Measurements from ENCODE around the gene ABCB11. TPM values are rescaled to one million over a fixed set of nuclear protein-coding genes. Genes with fewer than 3 reads are reported as not detected.

Gene ABCB11
- total RNA-seq, 1 experiment from 2014 or later = 1.3 TPM

DNA sequence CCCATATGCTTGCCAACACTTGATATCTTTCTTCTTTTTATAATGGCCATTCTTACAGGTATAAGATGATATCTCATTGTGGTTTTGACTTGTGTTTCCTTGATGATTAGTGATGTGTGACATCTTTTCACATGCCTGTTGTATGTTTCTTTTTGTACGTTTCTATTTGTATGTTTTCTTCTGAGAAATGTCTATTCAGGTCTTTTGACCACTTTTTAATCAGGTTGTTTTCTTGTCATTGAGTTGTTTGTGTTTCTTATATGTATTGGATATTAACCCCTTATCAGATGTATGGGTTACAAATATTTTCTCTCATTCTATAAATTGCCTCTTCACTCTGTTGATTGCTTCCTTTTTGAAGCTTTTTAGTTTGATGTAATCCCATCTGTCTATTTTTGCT, 42.4 kb downstream of the ABCB11 start:
- H3K9me3 Mint-ChIP-seq (ENCODE audit: low read depth, unreplicated experiment) = peaks cover 5% of the 10 kb centered on the region
- no peak overlapping the region for H3K4me3 Mint-ChIP-seq (ENCODE audit: low read depth, unreplicated experiment)
- no TSS peak for BruUV-seq (replicated peaks)
- no peaks in the 10 kb centered on the region for H3K27me3 Mint-ChIP-seq (ENCODE audit: unreplicated experiment)
- TF ChIP-seq, protein P1, sequence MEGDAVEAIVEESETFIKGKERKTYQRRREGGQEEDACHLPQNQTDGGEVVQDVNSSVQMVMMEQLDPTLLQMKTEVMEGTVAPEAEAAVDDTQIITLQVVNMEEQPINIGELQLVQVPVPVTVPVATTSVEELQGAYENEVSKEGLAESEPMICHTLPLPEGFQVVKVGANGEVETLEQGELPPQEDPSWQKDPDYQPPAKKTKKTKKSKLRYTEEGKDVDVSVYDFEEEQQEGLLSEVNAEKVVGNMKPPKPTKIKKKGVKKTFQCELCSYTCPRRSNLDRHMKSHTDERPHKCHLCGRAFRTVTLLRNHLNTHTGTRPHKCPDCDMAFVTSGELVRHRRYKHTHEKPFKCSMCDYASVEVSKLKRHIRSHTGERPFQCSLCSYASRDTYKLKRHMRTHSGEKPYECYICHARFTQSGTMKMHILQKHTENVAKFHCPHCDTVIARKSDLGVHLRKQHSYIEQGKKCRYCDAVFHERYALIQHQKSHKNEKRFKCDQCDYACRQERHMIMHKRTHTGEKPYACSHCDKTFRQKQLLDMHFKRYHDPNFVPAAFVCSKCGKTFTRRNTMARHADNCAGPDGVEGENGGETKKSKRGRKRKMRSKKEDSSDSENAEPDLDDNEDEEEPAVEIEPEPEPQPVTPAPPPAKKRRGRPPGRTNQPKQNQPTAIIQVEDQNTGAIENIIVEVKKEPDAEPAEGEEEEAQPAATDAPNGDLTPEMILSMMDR (IDR thresholded peaks at IDR 0.05; ENCODE audit: unreplicated experiment) = no peak
- no peak for DNase-seq
- intact Hi-C loops (cut with micrococcal nuclease; ENCODE audit: unreplicated experiment) = no loop called here
- CTCF ChIA-PET = no interaction called here
- H3K36me3 Mint-ChIP-seq (ENCODE audit: insufficient read depth, unreplicated experiment) = peaks cover 5% of the 10 kb centered on the region
- peaks cover 26% of the 10 kb centered on the region for H3K4me1 Mint-ChIP-seq (ENCODE audit: low read depth, unreplicated experiment)
- no peak overlapping the region for H3K27ac Mint-ChIP-seq (ENCODE audit: unreplicated experiment)

DNA sequence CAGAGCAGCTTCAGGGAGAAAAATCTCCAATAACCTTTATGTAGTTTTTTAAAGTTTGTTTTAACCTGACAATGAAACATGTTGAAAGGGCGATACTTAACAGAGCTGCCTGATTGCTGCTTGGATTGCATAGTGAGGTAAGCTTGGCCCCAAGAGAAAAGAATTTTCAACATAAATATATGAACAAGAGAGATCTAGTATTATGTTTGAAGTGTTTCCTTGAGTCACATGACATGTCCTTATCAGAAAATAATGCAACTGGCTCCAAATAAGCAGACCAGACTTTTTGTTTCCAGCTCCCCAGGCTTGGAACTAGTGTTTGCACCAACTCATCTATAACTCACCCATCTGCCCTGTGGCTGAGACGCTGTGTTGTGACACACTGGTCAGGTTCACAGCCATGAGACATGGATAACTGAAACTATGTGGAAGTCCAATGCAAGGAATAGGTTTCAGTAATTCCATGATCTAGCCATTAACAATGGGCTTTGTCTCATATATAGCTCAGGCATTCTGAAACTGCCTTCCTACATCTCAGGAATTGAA, 44.7 kb downstream of the ABCB11 start:
- Mint-ChIP-seq H3K27me3 (ENCODE audit: unreplicated experiment) (no peaks in the 10 kb centered on the region), H3K4me3 (ENCODE audit: low read depth, unreplicated experiment) (no peak overlapping the region), H3K36me3 (ENCODE audit: insufficient read depth, unreplicated experiment) (no peaks in the 10 kb centered on the region), H3K4me1 (ENCODE audit: low read depth, unreplicated experiment) (peaks cover 14% of the 10 kb centered on the region), H3K9me3 (ENCODE audit: low read depth, unreplicated experiment) (peaks cover 5% of the 10 kb centered on the region), H3K27ac (ENCODE audit: unreplicated experiment) (no peak overlapping the region)
- BruUV-seq (replicated peaks) = no TSS peak
- TF ChIP-seq, protein P1 (IDR thresholded peaks at IDR 0.05; ENCODE audit: unreplicated experiment) = no peak
- CTCF ChIA-PET = interaction anchor here (0.7 kb wide), 1 partner anchor 11 kb away, joined by 3 read pairs; no protein-coding TSS in a partner anchor
- no peak for DNase-seq
- intact Hi-C loops (cut with micrococcal nuclease; ENCODE audit: unreplicated experiment) = no loop called here

DNA sequence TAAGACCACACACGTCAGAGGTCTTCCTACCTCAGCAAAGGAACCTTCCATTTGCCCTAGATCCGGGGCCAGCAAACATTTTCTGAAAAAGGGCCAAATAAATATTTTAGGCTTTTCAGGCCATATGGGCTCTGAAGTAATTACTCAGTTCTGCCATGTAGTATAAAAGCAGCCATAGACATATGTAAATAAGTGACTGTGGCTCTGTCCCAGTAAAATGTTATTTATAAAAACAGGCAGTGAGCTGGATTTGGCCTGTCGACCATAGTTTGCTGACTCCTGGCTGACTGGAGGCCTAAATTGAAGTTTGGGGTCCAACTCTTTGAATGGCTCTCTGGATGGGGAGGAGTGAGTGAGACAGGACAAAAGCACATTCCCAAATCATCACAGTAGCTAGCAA, 49.5 kb downstream of the ABCB11 start:
- no peak for DNase-seq
- H3K27ac Mint-ChIP-seq (ENCODE audit: unreplicated experiment) = no peak overlapping the region
- peaks cover 5% of the 10 kb centered on the region for H3K9me3 Mint-ChIP-seq (ENCODE audit: low read depth, unreplicated experiment)
- CTCF ChIA-PET = no interaction called here
- no TSS peak for BruUV-seq (replicated peaks)
- no peaks in the 10 kb centered on the region for H3K27me3 Mint-ChIP-seq (ENCODE audit: unreplicated experiment)
- peaks cover 39% of the 10 kb centered on the region for H3K4me1 Mint-ChIP-seq (ENCODE audit: low read depth, unreplicated experiment)
- TF ChIP-seq, protein P1 (IDR thresholded peaks at IDR 0.05; ENCODE audit: unreplicated experiment) = no peak
- H3K36me3 Mint-ChIP-seq (ENCODE audit: insufficient read depth, unreplicated experiment) = peaks cover 12% of the 10 kb centered on the region
- intact Hi-C loops (cut with micrococcal nuclease; ENCODE audit: unreplicated experiment) = no loop called here
- H3K4me3 Mint-ChIP-seq (ENCODE audit: low read depth, unreplicated experiment) = no peak overlapping the region

DNA sequence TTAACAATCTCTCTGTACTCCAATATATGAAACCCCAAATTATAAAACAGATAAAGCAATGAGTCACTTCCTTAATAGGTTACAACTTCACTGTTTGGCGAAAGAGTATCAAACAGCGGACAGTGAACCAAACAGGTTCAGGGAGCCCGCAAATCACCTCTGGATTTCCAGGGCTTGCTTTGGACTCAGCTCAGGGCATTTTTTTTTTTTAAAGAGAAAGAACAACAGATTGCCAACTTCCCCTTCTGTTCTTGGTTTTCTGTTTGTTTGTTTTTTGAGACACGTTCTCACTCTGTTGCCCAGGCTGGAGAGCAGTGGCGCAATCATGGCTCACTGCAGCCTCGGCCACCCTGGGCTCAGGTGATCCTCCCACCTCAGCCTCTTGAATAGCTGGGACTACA, 52.7 kb downstream of the ABCB11 start:
- H3K36me3 Mint-ChIP-seq (ENCODE audit: insufficient read depth, unreplicated experiment) = peaks cover 12% of the 10 kb centered on the region
- H3K4me1 Mint-ChIP-seq (ENCODE audit: low read depth, unreplicated experiment) = peaks cover 42% of the 10 kb centered on the region
- CTCF ChIA-PET = interaction anchor here (0.6 to 1.7 kb wide), 9 partner anchors 13 to 630 kb away, joined by 3 to 10 read pairs (median 4); no protein-coding TSS in a partner anchor
- H3K9me3 Mint-ChIP-seq (ENCODE audit: low read depth, unreplicated experiment) = peaks cover 5% of the 10 kb centered on the region
- DNase-seq = peak; percentile 77
- peak overlapping the region; percentile 45 for H3K27ac Mint-ChIP-seq (ENCODE audit: unreplicated experiment)
- BruUV-seq (replicated peaks) = no TSS peak
- no peak overlapping the region for H3K4me3 Mint-ChIP-seq (ENCODE audit: low read depth, unreplicated experiment)
- intact Hi-C loops (cut with micrococcal nuclease; ENCODE audit: unreplicated experiment) = loop anchor here (1.0 kb wide), 2 partner anchors 36 to 56 kb away; no protein-coding TSS in a partner anchor
- TF ChIP-seq, protein P1 (IDR thresholded peaks at IDR 0.05; ENCODE audit: unreplicated experiment) = no peak
- H3K27me3 Mint-ChIP-seq (ENCODE audit: unreplicated experiment) = no peaks in the 10 kb centered on the region
